Thyroid gland (tissue), 4 donors: ENCODE measurements around the gene SGPP2. TPM values are rescaled to one million over a fixed set of nuclear protein-coding genes. Genes with fewer than 3 reads are reported as not detected.

Experiments used
- DNase-seq, 2 donors: peaks; one replicate each; pipeline ENCODE4 v3.0.0-alpha.2; 2019
- H3K27ac ChIP-seq, 3 donors: fragments of 200-600 bp; sonication (generic); 1 replicate in 2 of 3; 2 replicates in 1 of 3; pipeline ENCODE4 v1.5.1; 2016 to 2019; ENCODE audit warnings: mild to moderate bottlenecking in 1 of 3, moderate library complexity in 1 of 3
- H3K27me3 ChIP-seq: fragments of 200-600 bp; sonication (generic); one replicate; pipeline ENCODE4 v1.5.1; 2019
- H3K36me3 ChIP-seq, 2 donors: fragments of 200-600 bp; sonication (generic); one replicate each; pipeline ENCODE4 v1.5.1; 2016 to 2019
- H3K4me1 ChIP-seq, 2 donors: fragments of 200-600 bp; sonication (generic); one replicate each; pipeline ENCODE4 v1.5.1; 2017 to 2019
- H3K4me3 ChIP-seq, 3 donors: fragments of 200-600 bp; sonication (generic); replicated peaks in 1 of 3; 1 replicate in 2 of 3; 2 replicates in 1 of 3; pipeline ENCODE4 v1.5.1; 2016; ENCODE audit warnings: mild to moderate bottlenecking in 1 of 3
- H3K9me3 ChIP-seq: fragments of 200-600 bp; sonication (generic); one replicate; pipeline ENCODE4 v1.5.1; 2017
- CTCF ChIP-seq, 6 experiments: fragments of 200-600 bp in 3 of 6; fragments of 450-650 bp in 3 of 6; sonication (generic) in 3 of 6; IDR thresholded peaks; one replicate each; pipeline ENCODE4 v1.5.1; 2016 to 2019; ENCODE audit warnings: antibody characterized with exemption in 6 of 6, mild to moderate bottlenecking in 2 of 6, inconsistent platforms in 1 of 6, moderate library complexity in 1 of 6
- POLR2A ChIP-seq, 2 donors: fragments of 450-650 bp; IDR thresholded peaks; one replicate each; pipeline ENCODE4 v1.6.1; 2017; ENCODE audit warnings: antibody characterized with exemption in 2 of 2, mild to moderate bottlenecking in 2 of 2, moderate library complexity in 1 of 2
- WGBS, 2 donors: methylation state at CpG; one replicate each; pipeline ENCODE4 v1.1.5; 2017; 5-methylcytosine and 5-hydroxymethylcytosine counted together
- intact Hi-C: fragments of 100-400 bp; cut with DNase I; formaldehyde crosslinking; loops from one replicate; pipeline ENCODE4 v1.15.1; 2023
- total RNA-seq, 4 donors: library from RNA; depleted of rRNA; stranded (reverse); fragments of >200 nt; gene quantifications; one replicate each; pipeline ENCODE4 v1.2.3, GENCODE V29; 2016

SGPP2 gene
- total RNA-seq, 4 donors from 2014 or later: 33.7 to 53.7 (median 46.6) TPM

GRCh38 chr2:222572264-222572721, 147.9 kb downstream of the SGPP2 start:
- DNase-seq: no peak
- TF ChIP-seq POLR2A (IDR thresholded peaks at IDR 0.05) (no peak), CTCF (IDR thresholded peaks at IDR 0.05) (no peak)
- H3K4me3 ChIP-seq: no peak overlapping the region
- H3K27ac ChIP-seq: peak overlapping the region; percentile 34 to 77 (median 56)
- WGBS, 2 donors: 83 to 85% methylated on average over 6 of the region's 6 CpGs
- H3K27me3 ChIP-seq: no peaks in the 10 kb centered on the region
- H3K4me1 ChIP-seq: peaks cover 15 to 38% of the 10 kb centered on the region in 2 donors
- H3K9me3 ChIP-seq: no peaks in the 10 kb centered on the region
- H3K36me3 ChIP-seq: peaks cover 0 to 3% of the 10 kb centered on the region in 2 donors
- intact Hi-C loops: no loop called here

GRCh38 chr2:222572751-222573174, 148.4 kb downstream of the SGPP2 start:
- Histone ChIP-seq H3K4me3 (no peak overlapping the region), H3K4me1 (peaks cover 15 to 38% of the 10 kb centered on the region in 2 donors), H3K27ac (peak overlapping the region; percentile 34 to 77 (median 56)), H3K27me3 (no peaks in the 10 kb centered on the region), H3K36me3 (peaks cover 0 to 3% of the 10 kb centered on the region in 2 donors), H3K9me3 (no peaks in the 10 kb centered on the region)
- TF ChIP-seq POLR2A (IDR thresholded peaks at IDR 0.05) (no peak), CTCF (IDR thresholded peaks at IDR 0.05) (no peak)
- peak; percentile 66 to 68 for DNase-seq
- intact Hi-C loops: no loop called here
- 68 to 92% methylated on average over 1 of the region's 1 CpG for WGBS, 2 donors

GRCh38 chr2:222575618-222576017, 151.3 kb downstream of the SGPP2 start:
- no peak overlapping the region for H3K4me3 ChIP-seq
- no peak for DNase-seq
- H3K27ac ChIP-seq: no peak overlapping the region
- H3K9me3 ChIP-seq: no peaks in the 10 kb centered on the region
- WGBS, 2 donors: 95 to 98% methylated on average over 2 of the region's 2 CpGs
- peaks cover 0 to 3% of the 10 kb centered on the region in 2 donors for H3K36me3 ChIP-seq
- peaks cover 15 to 28% of the 10 kb centered on the region in 2 donors for H3K4me1 ChIP-seq
- no peaks in the 10 kb centered on the region for H3K27me3 ChIP-seq
- intact Hi-C loops: no loop called here
- TF ChIP-seq POLR2A (IDR thresholded peaks at IDR 0.05): no peak

- no peak overlapping the region for H3K27ac ChIP-seq
- H3K4me3 ChIP-seq: no peak overlapping the region
- no peaks in the 10 kb centered on the region for H3K27me3 ChIP-seq
- TF ChIP-seq CTCF (IDR thresholded peaks at IDR 0.05) (no peak), POLR2A (IDR thresholded peaks at IDR 0.05) (no peak)
- peaks cover 0 to 2% of the 10 kb centered on the region in 2 donors for H3K36me3 ChIP-seq
- 85 to 92% methylated on average over 7 of the region's 7 CpGs for WGBS, 2 donors
- DNase-seq: no peak
- peaks cover 15 to 28% of the 10 kb centered on the region in 2 donors for H3K4me1 ChIP-seq
- no peaks in the 10 kb centered on the region for H3K9me3 ChIP-seq
- intact Hi-C loops: no loop called here
Observed at GRCh38 chr2:222576171-222577081, 152.1 kb downstream of the SGPP2 start.

- Histone ChIP-seq H3K36me3 (no peaks in the 10 kb centered on the region), H3K4me3 (no peak overlapping the region), H3K27ac (no peak overlapping the region), H3K4me1 (peaks cover 12 to 22% of the 10 kb centered on the region in 2 donors), H3K27me3 (no peaks in the 10 kb centered on the region), H3K9me3 (no peaks in the 10 kb centered on the region)
- intact Hi-C loops: no loop called here
- 81 to 93% methylated on average over 3 of the region's 3 CpGs for WGBS, 2 donors
- TF ChIP-seq CTCF (IDR thresholded peaks at IDR 0.05) (no peak), POLR2A (IDR thresholded peaks at IDR 0.05) (no peak)
- DNase-seq: no peak
Observed at GRCh38 chr2:222577341-222577740, 153.0 kb downstream of the SGPP2 start.
